ENCODE measurements around the gene GABRB1. TPM values are rescaled to one million over a fixed set of nuclear protein-coding genes. Genes with fewer than 3 reads are reported as not detected.

Gene GABRB1
- total and polyA plus RNA-seq, 2 donors (not counting 3 experiments of a cell fraction or from before 2014, with no cell fraction given): not detected

GRCh38 chr4:47330866-47331265 lies 299.5 kb downstream of the GABRB1 start:
- Histone ChIP-seq H3K4me2 (ENCODE audit: insufficient read depth, low read length) (no peak overlapping the region), H3K27ac (ENCODE audit: insufficient read depth, low read depth, low read length) (no peak overlapping the region), H3K27me3 (ENCODE audit: control insufficient read depth in 2 of 2, insufficient read depth in 2 of 2, low read length in 2 of 2) (no peaks in the 10 kb centered on the region), H3K79me2 (ENCODE audit: control insufficient read depth, insufficient read depth, low read length) (no peaks in the 10 kb centered on the region), H2AFZ (ENCODE audit: low read depth, low read length) (no peak overlapping the region), H3K9ac (replicated peaks; ENCODE audit: extremely low read depth, insufficient read depth, low read length) (no peak overlapping the region), H3K4me1 (ENCODE audit: control insufficient read depth, extremely low read depth, insufficient read depth, low read length) (no peaks in the 10 kb centered on the region), H3K9me1 (replicated peaks; ENCODE audit: control insufficient read depth, extremely low read depth, insufficient read depth, low read length) (no peaks in the 10 kb centered on the region), H4K20me1 (replicated peaks; ENCODE audit: control insufficient read depth, extremely low read depth, insufficient read depth, low read length) (no peaks in the 10 kb centered on the region), H3K4me3 (replicated peaks in 1 of 3; ENCODE audit: insufficient read depth in 1 of 3, low read depth in 1 of 3, low read length in 3 of 3) (no peak overlapping the region), H3K36me3 (ENCODE audit: control insufficient read depth in 2 of 2, extremely low read depth in 1 of 2, insufficient read depth in 2 of 2, low read length in 2 of 2) (no peaks in the 10 kb centered on the region), H3K9me3 (replicated peaks; ENCODE audit: control insufficient read depth, insufficient read depth, low read length) (no peaks in the 10 kb centered on the region)
- DNase-seq (ENCODE audit: low read depth, low spot score): no peak
- no peak for FAIRE-seq
- intact Hi-C loops (cut with micrococcal nuclease) (no loop called here), dilution Hi-C loops (cut with MboI; ENCODE audit: extremely low pct_ligation_motif_present, low sequenced_read_pairs) (no loop called here)
- POLR2A ChIA-PET: no interaction called here
- BruUV-seq (replicated peaks): no TSS peak
- CTCF ChIA-PET: no interaction called here
- TF ChIP-seq CTCF (IDR thresholded peaks at IDR 0.05; ENCODE audit: extremely low read depth in 1 of 2, insufficient read depth in 1 of 2, low read depth in 1 of 2, low read length in 2 of 2) (no peak), MAX (IDR thresholded peaks at IDR 0.05; ENCODE audit: insufficient read depth, insufficient read length) (no peak), GATA2 (IDR thresholded peaks at IDR 0.05; ENCODE audit: insufficient read depth, insufficient read length, low read depth, low read length) (no peak), EZH2 (IDR thresholded peaks at IDR 0.05; ENCODE audit: borderline replicate concordance, low read depth, low read length, severe bottlenecking) (no peak), POLR2A (IDR thresholded peaks at IDR 0.05; ENCODE audit: low read depth, low read length) (no peak), FOS (IDR thresholded peaks at IDR 0.05; ENCODE audit: borderline replicate concordance, insufficient read depth, low read length) (no peak)

- DNase-seq (ENCODE audit: low read depth, low spot score) (no peak), FAIRE-seq (no peak)
- no peak overlapping the region for H3K9ac ChIP-seq (replicated peaks; ENCODE audit: extremely low read depth, insufficient read depth, low read length)
- H3K4me1 ChIP-seq (ENCODE audit: control insufficient read depth, extremely low read depth, insufficient read depth, low read length): no peaks in the 10 kb centered on the region
- H3K4me3 ChIP-seq (replicated peaks in 1 of 3; ENCODE audit: insufficient read depth in 1 of 3, low read depth in 1 of 3, low read length in 3 of 3): no peak overlapping the region
- TF ChIP-seq MAX (IDR thresholded peaks at IDR 0.05; ENCODE audit: insufficient read depth, insufficient read length) (no peak), FOS (IDR thresholded peaks at IDR 0.05; ENCODE audit: borderline replicate concordance, insufficient read depth, low read length) (no peak), POLR2AphosphoS5 (IDR thresholded peaks at IDR 0.05; ENCODE audit: insufficient read depth, low read depth, low read length) (no peak)
- POLR2A ChIA-PET: no interaction called here
- no peak overlapping the region for H2AFZ ChIP-seq (ENCODE audit: low read depth, low read length)
- dilution Hi-C loops (cut with MboI; ENCODE audit: extremely low pct_ligation_motif_present, low sequenced_read_pairs): no loop called here
- no peak overlapping the region for H3K4me2 ChIP-seq (ENCODE audit: insufficient read depth, low read length)
- no peak overlapping the region for H3K27ac ChIP-seq (ENCODE audit: insufficient read depth, low read depth, low read length)
- no peaks in the 10 kb centered on the region for H3K27me3 ChIP-seq (ENCODE audit: control insufficient read depth in 2 of 2, insufficient read depth in 2 of 2, low read length in 2 of 2)
- H4K20me1 ChIP-seq (replicated peaks; ENCODE audit: control insufficient read depth, extremely low read depth, insufficient read depth, low read length): no peaks in the 10 kb centered on the region
- no peaks in the 10 kb centered on the region for H3K9me3 ChIP-seq (replicated peaks; ENCODE audit: control insufficient read depth, insufficient read depth, low read length)
- no peaks in the 10 kb centered on the region for H3K79me2 ChIP-seq (ENCODE audit: control insufficient read depth, insufficient read depth, low read length)
- no peaks in the 10 kb centered on the region for H3K9me1 ChIP-seq (replicated peaks; ENCODE audit: control insufficient read depth, extremely low read depth, insufficient read depth, low read length)
- CTCF ChIA-PET: no interaction called here
- H3K36me3 ChIP-seq (ENCODE audit: control insufficient read depth in 2 of 2, extremely low read depth in 1 of 2, insufficient read depth in 2 of 2, low read length in 2 of 2): no peaks in the 10 kb centered on the region
- no TSS peak for BruUV-seq (replicated peaks)
- intact Hi-C loops (cut with micrococcal nuclease): no loop called here
Measured at GRCh38 chr4:47334652-47335051, 303.3 kb downstream of the GABRB1 start.

Data from endothelial cell of umbilical vein (primary cell).